OCI-LY1 (cell line): ENCODE measurements around the gene OXT.

Source experiments
- H2AFZ ChIP-seq: fragments of 200-600 bp; sonication (generic), shearing (Covaris generic); 2 replicates; pipeline ENCODE4 v1.6.0; 2014; ENCODE audit warnings: antibody characterized with exemption, mild to moderate bottlenecking, low read length
- H3F3A ChIP-seq: fragments of 200-600 bp; sonication (generic), shearing (Covaris generic); 2 replicates; pipeline ENCODE4 v1.6.0; 2014; ENCODE audit warnings: mild to moderate bottlenecking, antibody characterized with exemption, low read length, moderate library complexity; ENCODE audit not compliant: insufficient read depth
- H3K27ac ChIP-seq: fragments of 200-600 bp; sonication (generic); 2 replicates; pipeline ENCODE4 v1.5.1; 2014; ENCODE audit warnings: low read length, mixed run types, mild to moderate bottlenecking, low read depth; ENCODE audit not compliant: poor library complexity, severe bottlenecking
- H3K27me3 ChIP-seq: fragments of 200-600 bp; sonication (generic); 2 replicates; pipeline ENCODE4 v1.6.0; 2014; ENCODE audit warnings: antibody characterized with exemption, mild to moderate bottlenecking, low read length, moderate library complexity; ENCODE audit not compliant: insufficient read depth
- H3K36me3 ChIP-seq: fragments of 200-600 bp; sonication (generic); 2 replicates; pipeline ENCODE4 v1.6.1; 2014; ENCODE audit warnings: mild to moderate bottlenecking, antibody characterized with exemption, low read length, moderate library complexity, mixed read lengths; ENCODE audit not compliant: insufficient read depth
- H3K4me1 ChIP-seq: fragments of 200-600 bp; sonication (generic); 2 replicates; pipeline ENCODE4 v1.5.1; 2014; ENCODE audit warnings: mild to moderate bottlenecking, low read length, moderate library complexity; ENCODE audit not compliant: insufficient read depth, severe bottlenecking
- H3K4me2 ChIP-seq: fragments of 200-600 bp; sonication (generic), shearing (Covaris generic); 2 replicates; pipeline ENCODE4 v1.6.1; 2014; ENCODE audit warnings: low read length
- H3K4me3 ChIP-seq: fragments of 200-600 bp; sonication (generic); 2 replicates; pipeline ENCODE4 v1.5.1; 2014; ENCODE audit warnings: low read length, low read depth, mild to moderate bottlenecking, mixed read lengths; ENCODE audit not compliant: poor library complexity, severe bottlenecking
- H3K79me2 ChIP-seq: fragments of 200-600 bp; shearing (Covaris generic); 2 replicates; pipeline ENCODE4 v1.6.1; 2016; ENCODE audit warnings: mixed run types, low read length, mixed read lengths; ENCODE audit not compliant: insufficient read depth
- H3K9ac ChIP-seq: fragments of 200-600 bp; sonication (generic), shearing (Covaris generic); 2 replicates; pipeline ENCODE4 v1.6.1; 2014; ENCODE audit warnings: mild to moderate bottlenecking, low read length, mixed read lengths
- H3K9me2 ChIP-seq: fragments of 200-600 bp; sonication (generic), shearing (Covaris generic); 2 replicates; pipeline ENCODE4 v1.6.1; 2014; ENCODE audit warnings: low read depth, mild to moderate bottlenecking, low read length, mixed read lengths
- H3K9me3 ChIP-seq: fragments of 200-600 bp; shearing (Covaris generic); 2 replicates; pipeline ENCODE4 v1.6.1; 2014; ENCODE audit warnings: low read length, mixed read lengths
- H4K20me1 ChIP-seq: fragments of 200-600 bp; sonication (generic), shearing (Covaris generic); 2 replicates; pipeline ENCODE4 v1.6.0; 2016; ENCODE audit warnings: mild to moderate bottlenecking, low read length; ENCODE audit not compliant: insufficient read depth
- EZH2 ChIP-seq: fragments of 200-600 bp; sonication (generic), shearing (Covaris generic); IDR thresholded peaks from 2 replicates; pipeline ENCODE4 v1.8.0; 2017; ENCODE audit warnings: borderline replicate concordance, mixed run types, mild to moderate bottlenecking, antibody characterized with exemption, low read length, moderate library complexity, mixed read lengths
- TF ChIP-seq, protein P1 (sequence below): fragments of 200-600 bp; sonication (generic), shearing (Covaris generic); IDR thresholded peaks from 2 replicates; pipeline ENCODE4 v1.5.1; 2017; ENCODE audit warnings: mild to moderate bottlenecking, antibody characterized with exemption, low read length, moderate library complexity, mixed read lengths

OXT gene

DNA sequence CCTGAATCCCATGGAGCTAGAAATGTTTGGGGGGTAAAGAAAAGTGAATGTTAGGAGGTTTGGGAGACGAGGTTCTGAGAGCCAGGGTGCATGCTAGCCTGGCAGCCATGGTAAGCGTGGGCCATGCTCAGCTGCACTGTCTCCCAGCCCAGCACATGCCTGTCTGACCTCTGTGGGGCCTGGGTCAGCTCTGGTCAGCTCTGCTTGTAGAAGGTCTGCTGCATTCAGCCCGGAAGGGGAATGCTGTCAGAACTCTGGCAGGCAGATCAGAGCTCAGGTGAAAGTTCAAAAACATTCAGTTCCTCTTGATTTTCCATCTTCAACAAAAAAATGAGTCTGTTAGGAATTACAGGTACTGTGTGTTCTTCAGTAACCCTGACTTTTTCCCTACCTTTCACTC is 33.8 kb upstream of the OXT start:
- Histone ChIP-seq H3K27ac (no peak overlapping the region), H3K27me3 (no peaks in the 10 kb centered on the region), H3F3A (no peaks in the 10 kb centered on the region), H3K36me3 (peaks cover 68% of the 10 kb centered on the region), H3K4me2 (no peak overlapping the region), H3K79me2 (no peaks in the 10 kb centered on the region), H4K20me1 (no peaks in the 10 kb centered on the region), H3K4me3 (no peak overlapping the region), H3K9ac (no peak overlapping the region), H2AFZ (no peak overlapping the region), H3K9me2 (no peaks in the 10 kb centered on the region), H3K9me3 (no peaks in the 10 kb centered on the region), H3K4me1 (no peaks in the 10 kb centered on the region)
- no peak for TF ChIP-seq EZH2
- TF ChIP-seq, protein P1, sequence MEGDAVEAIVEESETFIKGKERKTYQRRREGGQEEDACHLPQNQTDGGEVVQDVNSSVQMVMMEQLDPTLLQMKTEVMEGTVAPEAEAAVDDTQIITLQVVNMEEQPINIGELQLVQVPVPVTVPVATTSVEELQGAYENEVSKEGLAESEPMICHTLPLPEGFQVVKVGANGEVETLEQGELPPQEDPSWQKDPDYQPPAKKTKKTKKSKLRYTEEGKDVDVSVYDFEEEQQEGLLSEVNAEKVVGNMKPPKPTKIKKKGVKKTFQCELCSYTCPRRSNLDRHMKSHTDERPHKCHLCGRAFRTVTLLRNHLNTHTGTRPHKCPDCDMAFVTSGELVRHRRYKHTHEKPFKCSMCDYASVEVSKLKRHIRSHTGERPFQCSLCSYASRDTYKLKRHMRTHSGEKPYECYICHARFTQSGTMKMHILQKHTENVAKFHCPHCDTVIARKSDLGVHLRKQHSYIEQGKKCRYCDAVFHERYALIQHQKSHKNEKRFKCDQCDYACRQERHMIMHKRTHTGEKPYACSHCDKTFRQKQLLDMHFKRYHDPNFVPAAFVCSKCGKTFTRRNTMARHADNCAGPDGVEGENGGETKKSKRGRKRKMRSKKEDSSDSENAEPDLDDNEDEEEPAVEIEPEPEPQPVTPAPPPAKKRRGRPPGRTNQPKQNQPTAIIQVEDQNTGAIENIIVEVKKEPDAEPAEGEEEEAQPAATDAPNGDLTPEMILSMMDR = no peak

DNA sequence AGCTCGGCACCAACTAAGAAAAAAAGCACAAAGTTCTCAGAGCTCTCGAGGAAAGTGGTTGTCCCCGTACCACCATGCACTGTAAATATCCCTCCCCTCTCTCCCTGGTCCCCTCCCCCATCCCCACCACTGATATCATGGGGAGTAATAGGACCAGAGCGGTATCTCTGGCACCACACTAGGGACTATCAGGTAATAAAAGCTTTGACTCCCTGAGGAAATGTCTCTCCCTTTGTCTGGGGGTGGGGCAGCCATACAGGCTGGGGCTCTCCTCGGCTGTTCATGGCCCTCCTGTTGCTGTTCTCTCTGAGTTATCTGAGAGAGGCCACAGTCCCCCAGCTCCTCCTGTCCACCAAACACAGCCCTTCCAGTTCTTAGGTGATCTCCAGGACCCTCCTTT is 33.0 kb upstream of the OXT start:
- no peaks in the 10 kb centered on the region for H4K20me1 ChIP-seq
- no peaks in the 10 kb centered on the region for H3K9me3 ChIP-seq
- TF ChIP-seq EZH2 = no peak
- TF ChIP-seq, protein P1 = no peak
- H3K27me3 ChIP-seq = no peaks in the 10 kb centered on the region
- no peaks in the 10 kb centered on the region for H3F3A ChIP-seq
- H3K9me2 ChIP-seq = no peaks in the 10 kb centered on the region
- no peak overlapping the region for H3K4me3 ChIP-seq
- no peaks in the 10 kb centered on the region for H3K4me1 ChIP-seq
- no peak overlapping the region for H3K27ac ChIP-seq
- no peaks in the 10 kb centered on the region for H3K79me2 ChIP-seq
- no peak overlapping the region for H3K9ac ChIP-seq
- peaks cover 61% of the 10 kb centered on the region for H3K36me3 ChIP-seq
- H2AFZ ChIP-seq = no peak overlapping the region
- H3K4me2 ChIP-seq = no peak overlapping the region

DNA sequence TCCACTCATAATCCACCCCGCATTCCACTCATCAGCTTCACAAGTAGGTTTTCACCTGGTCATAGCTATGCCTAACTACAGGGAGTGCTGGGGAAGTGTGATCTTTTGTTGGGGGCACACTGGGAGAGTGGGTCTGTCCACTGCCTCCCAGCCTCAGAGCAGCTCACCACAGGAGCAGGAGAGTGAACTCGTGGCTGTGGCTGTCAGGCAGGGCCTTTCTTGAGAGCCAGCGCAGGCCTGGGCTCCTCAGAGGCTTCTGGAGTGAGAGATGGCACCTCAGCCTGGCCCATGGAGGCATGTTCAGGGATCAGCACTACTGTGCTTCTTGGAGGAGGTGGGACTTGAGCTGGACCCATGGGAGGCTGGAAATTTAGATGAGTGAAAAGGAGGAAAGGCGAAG is 32.0 kb upstream of the OXT start:
- Histone ChIP-seq H2AFZ (no peak overlapping the region), H3K36me3 (peaks cover 58% of the 10 kb centered on the region), H3K4me2 (no peak overlapping the region)

More for the DNA sequence above, 32.0 kb upstream of the OXT start:
- no peak for TF ChIP-seq EZH2
- TF ChIP-seq, protein P1 = no peak
- Histone ChIP-seq H3F3A (no peaks in the 10 kb centered on the region), H3K4me3 (no peak overlapping the region), H3K9me3 (no peaks in the 10 kb centered on the region), H3K27ac (no peak overlapping the region), H3K4me1 (no peaks in the 10 kb centered on the region), H3K27me3 (no peaks in the 10 kb centered on the region), H3K79me2 (no peaks in the 10 kb centered on the region), H4K20me1 (no peaks in the 10 kb centered on the region), H3K9me2 (no peaks in the 10 kb centered on the region), H3K9ac (no peak overlapping the region)
